Prostate gland (tissue), 2 donors: ENCODE measurements around the gene CD69.

Experiments used
- POLR2A ChIP-seq: fragments of 450-650 bp; IDR thresholded peaks from one replicate; pipeline ENCODE4 v1.6.1; 2016; ENCODE audit warnings: antibody characterized with exemption, mild to moderate bottlenecking
- POLR2AphosphoS5 ChIP-seq: sonication (generic); formaldehyde crosslinking; IDR thresholded peaks from one replicate; pipeline ENCODE4 v1.6.1; 2017; ENCODE audit warnings: antibody characterized with exemption
- TF ChIP-seq, protein P1 (sequence below), 4 experiments: fragments of 200-600 bp in 2 of 4; fragments of 450-650 bp in 2 of 4; sonication (generic) in 2 of 4; IDR thresholded peaks; 1 replicate in 3 of 4; 2 replicates in 1 of 4; pipeline ENCODE4 v1.5.1; 2016 to 2019; ENCODE audit warnings: antibody characterized with exemption in 4 of 4, mild to moderate bottlenecking in 2 of 4, moderate library complexity in 2 of 4

DNA sequence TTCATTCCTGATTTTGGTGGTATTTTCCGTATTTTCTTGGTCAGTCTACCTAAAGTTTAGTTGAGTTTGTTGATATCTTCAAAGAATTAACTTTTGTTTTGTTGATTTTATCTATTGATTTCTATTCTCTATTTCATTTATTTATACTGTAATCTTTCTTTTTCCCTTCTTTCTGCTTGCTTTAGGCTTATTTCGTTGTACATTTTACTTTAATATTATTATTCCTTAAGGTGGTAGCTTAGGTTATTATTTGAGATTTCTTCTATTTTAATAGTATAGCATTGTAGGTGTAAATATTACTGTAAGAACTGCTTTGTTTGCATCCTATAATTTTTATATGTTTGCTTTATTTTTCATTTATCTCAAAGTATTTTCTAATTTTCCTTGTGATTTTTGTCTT, 45.2 kb upstream of the CD69 start:
- TF ChIP-seq POLR2AphosphoS5 (no peak), POLR2A (no peak)
- TF ChIP-seq, protein P1, sequence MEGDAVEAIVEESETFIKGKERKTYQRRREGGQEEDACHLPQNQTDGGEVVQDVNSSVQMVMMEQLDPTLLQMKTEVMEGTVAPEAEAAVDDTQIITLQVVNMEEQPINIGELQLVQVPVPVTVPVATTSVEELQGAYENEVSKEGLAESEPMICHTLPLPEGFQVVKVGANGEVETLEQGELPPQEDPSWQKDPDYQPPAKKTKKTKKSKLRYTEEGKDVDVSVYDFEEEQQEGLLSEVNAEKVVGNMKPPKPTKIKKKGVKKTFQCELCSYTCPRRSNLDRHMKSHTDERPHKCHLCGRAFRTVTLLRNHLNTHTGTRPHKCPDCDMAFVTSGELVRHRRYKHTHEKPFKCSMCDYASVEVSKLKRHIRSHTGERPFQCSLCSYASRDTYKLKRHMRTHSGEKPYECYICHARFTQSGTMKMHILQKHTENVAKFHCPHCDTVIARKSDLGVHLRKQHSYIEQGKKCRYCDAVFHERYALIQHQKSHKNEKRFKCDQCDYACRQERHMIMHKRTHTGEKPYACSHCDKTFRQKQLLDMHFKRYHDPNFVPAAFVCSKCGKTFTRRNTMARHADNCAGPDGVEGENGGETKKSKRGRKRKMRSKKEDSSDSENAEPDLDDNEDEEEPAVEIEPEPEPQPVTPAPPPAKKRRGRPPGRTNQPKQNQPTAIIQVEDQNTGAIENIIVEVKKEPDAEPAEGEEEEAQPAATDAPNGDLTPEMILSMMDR (IDR thresholded peaks at IDR 0.05) = no peak
